HTR-8/SVneo (cell line): ENCODE data around the gene ATP2A1.

ENCODE experiments used
- DNase-seq: peaks from one replicate; pipeline ENCODE4 v3.0.0; 2011; ENCODE audit warnings: low spot score, mixed read lengths; ENCODE audit not compliant: insufficient read length
- FAIRE-seq: peaks from 2 replicates; lab custom pipeline; 2011; peaks lifted over from hg19 to GRCh38; lab: Jason Lieb, UNC

ATP2A1 gene

DNA sequence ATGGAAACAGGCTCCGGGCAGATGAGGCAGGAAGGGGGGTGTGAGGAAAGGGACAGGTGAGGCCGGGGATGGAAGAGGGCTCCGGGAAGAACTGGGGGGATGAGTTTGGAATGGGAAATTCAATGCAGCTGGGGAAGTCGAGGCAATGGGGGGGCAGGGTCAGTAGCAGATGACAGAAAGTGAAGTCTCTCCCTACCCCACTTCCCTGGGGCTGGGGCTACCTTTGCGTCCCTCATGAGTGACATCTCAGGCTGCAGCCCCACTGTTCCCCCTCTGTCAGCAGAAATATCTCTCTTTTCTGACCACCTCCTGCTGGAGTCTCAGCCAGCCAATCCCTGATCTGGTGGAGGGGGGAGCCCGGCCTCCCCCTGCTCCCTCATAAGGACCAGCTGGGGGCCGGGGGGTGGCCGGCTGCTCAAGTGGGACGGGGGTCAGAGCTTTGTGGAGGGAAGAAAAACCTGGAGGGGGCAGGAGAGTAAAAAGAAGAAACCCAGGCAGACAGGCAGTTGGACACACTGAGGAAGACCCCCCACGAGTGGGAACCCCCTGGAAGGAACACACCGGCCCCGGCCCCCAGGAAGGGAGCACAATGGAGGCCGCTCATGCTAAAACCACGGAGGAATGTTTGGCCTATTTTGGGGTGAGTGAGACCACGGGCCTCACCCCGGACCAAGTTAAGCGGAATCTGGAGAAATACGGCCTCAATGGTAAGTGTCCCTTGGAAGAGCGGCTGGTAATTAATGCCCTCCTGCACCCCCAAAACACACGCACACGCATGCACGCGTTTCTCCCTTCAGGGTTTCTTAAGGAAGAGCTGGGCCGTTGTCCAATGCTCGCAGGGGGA is at the start of gene ATP2A1:
Gene ATP2A1 (plus strand): TSS at position 406 of the 844 bp plus-strand sequence. CDS start 184 bp downstream, at position 590.
- FAIRE-seq (no peak), DNase-seq (no peak)

DNA sequence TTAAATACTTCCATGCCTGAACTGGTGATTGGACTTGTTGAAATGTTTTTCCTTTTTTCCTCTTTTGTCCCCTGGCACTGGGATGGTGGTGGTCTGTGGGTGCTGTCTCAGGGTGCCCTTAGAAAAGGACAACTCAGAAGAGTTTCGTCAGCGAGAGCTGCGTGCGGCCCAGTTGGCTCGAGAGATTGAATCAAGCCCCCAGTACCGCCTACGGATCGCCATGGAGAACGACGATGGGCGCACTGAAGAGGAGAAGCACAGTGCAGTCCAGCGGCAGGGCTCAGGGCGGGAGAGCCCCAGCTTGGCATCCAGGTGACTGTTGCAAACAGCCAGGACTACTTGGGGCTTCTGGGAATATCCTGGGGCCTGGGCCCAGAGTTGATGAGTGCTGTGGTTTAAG is 48.5 kb upstream of the ATP2A1 start:
- DNase-seq (no peak), FAIRE-seq (no peak)

GRCh38 chr16:28830531-28830930 is 47.8 kb upstream of the ATP2A1 start:
- DNase-seq: no peak
- no peak for FAIRE-seq

DNA sequence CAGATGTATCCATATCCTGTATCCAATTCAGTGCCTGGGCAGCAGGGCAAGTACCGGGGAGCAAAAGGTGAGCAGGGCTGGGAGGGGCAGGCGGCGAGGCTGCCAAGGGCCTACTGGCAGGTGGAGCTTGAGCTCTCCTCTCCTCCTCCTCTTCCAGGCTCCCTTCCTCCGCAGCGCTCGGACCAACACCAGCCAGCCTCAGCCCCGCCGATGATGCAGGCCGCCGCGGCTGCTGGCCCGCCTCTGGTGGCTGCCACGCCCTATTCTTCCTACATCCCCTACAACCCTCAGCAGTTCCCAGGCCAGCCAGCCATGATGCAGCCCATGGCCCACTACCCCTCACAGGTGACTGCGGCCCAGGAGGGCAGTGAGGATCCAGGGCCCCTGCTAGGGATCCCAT is 43.9 kb upstream of the ATP2A1 start:
- DNase-seq (no peak), FAIRE-seq (no peak)

GRCh38 chr16:28834873-28835863 is 43.1 kb upstream of the ATP2A1 start:
- no peak for DNase-seq
- no peak for FAIRE-seq

DNA sequence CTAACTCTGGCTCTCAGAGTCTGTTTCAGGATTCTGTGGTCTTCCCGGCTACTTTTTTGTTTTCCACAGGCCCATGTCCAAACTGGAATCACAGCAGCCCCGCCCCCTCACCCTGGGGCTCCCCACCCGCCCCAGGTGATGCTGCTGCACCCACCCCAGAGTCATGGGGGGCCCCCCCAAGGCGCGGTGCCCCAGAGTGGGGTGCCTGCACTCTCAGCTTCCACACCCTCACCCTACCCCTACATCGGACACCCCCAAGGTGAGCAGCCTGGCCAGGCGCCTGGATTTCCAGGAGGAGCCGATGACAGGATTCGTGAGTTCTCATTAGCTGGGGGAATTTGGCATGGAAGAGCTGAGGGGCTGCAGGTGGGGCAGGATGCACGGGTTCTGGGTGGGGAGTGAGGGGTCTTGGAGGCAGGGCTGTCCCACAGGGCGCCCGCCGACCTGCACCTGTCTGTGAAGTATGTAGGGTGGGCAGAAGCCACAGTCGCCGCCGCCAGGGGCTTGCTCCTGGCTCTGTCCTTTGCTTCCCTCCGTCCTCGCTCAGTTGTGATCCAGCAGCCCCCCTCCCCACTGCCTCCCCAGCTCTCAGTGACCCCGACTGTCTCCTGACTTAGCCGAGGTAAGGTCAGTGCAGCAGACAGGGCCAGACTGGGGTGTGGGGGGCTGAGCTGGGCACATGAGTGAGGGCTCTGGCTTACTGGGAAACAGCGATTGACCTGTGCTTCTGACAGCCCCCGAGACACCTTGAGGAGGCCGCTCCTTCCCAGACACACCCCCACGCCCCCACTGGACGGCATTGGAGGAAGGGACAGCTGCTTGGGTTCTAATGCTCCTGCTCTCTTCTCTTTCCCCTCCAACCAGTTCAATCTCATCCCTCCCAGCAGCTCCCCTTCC is 42.2 kb upstream of the ATP2A1 start:
- no peak for DNase-seq

DNA sequence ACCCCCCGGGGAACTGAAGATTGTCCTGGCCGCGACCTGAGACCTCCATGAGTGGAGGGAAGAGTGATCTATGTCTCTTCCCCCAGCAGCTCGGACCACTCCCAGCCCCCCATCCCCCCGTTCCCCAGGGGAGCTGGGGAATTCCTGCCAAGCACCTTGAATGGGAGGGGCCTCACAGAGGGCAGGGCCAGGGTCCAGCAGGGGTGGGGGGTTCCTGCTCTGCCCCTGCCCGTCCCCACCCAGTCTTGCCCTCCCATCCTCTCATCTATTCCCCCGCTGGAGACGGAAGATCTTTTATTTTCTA is 41.6 kb upstream of the ATP2A1 start:
- no peak for FAIRE-seq
- DNase-seq: no peak

More for the DNA sequence above, 42.2 kb upstream of the ATP2A1 start:
- FAIRE-seq: no peak

- no peak for FAIRE-seq
- no peak for DNase-seq
Measured at GRCh38 chr16:28837672-28838557, 40.4 kb upstream of the ATP2A1 start.

GRCh38 chr16:28838558-28838918 is 39.8 kb upstream of the ATP2A1 start:
- no peak for DNase-seq
- FAIRE-seq: no peak

DNA sequence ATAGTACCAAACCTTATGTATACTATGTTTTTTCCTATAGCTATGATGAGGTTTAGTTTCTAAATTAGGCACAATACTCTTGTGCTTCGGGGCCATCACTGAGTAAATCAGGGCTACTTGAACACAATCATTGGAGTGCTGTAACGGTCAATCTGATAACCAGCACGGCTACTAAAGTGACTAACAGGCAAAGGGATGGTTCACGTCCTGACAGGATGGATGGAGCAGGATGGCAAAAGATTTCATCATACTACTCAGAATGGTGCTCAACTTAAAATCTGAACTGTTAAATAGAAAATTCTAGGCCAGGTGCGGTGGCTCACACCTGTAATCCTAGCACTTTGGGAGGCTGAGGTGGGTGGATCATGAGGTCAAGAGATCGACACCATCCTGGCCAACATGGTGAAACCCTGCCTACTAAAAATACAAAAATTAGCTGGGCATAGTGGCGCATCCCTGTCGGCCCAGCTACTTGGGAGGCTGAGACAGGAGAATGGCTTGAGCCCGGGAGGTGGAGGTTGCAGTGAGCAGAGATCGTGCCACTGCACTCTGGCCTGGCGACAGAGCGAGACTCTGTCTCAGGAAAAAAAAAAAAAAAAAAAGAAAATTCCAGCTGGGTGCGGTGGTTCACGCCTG is 39.2 kb upstream of the ATP2A1 start:
- no peak for FAIRE-seq
- no peak for DNase-seq

GRCh38 chr16:28839899-28840298 is 38.4 kb upstream of the ATP2A1 start:
- no peak for FAIRE-seq
- DNase-seq: no peak

DNA sequence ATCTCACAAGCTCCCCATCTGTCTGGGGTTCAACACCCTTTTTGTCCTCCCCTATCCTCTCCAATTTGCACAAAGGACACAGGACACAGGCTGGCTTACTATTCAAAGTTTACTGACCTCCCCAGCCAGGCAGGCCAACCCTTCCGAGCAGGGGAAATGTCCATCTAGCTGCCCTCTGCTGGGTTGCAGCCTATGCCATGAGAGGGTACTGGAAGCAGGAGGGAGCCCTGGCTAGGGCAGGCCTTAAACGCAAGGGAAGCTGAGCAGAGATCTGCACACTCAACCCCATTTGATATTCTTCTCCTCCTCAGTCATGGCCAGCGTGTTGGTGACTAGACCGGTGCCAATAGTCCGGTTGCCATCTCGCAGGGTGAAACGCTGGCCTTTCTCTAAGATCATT is 35.6 kb upstream of the ATP2A1 start:
- DNase-seq (no peak), FAIRE-seq (no peak)

DNA sequence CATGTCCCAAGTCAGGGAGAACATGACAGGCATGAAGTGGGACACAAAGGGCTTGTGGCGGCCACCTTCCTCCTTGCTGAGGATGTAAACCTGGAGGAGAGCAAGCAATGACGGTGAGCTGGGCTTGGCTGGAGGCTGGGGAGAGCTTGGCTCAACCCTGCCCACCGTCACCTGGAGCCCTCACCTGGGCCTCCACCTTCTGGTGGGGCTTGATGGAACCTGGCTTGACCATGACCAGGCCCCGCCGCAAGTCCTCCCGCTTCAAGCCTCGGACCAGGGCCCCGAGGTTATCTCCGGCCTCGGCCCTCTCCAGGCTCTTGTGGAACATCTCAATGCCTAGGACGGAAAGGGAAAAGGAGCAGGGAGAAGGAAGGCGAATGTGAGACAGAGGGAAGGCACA is 34.5 kb upstream of the ATP2A1 start:
- no peak for FAIRE-seq

GRCh38 chr16:28844226-28844885 is 33.9 kb upstream of the ATP2A1 start:
- no peak for DNase-seq
- no peak for FAIRE-seq

More for the DNA sequence above, 34.5 kb upstream of the ATP2A1 start:
- no peak for DNase-seq

- DNase-seq (no peak), FAIRE-seq (no peak)
Measured at GRCh38 chr16:28845293-28845692, 33.0 kb upstream of the ATP2A1 start.

DNA sequence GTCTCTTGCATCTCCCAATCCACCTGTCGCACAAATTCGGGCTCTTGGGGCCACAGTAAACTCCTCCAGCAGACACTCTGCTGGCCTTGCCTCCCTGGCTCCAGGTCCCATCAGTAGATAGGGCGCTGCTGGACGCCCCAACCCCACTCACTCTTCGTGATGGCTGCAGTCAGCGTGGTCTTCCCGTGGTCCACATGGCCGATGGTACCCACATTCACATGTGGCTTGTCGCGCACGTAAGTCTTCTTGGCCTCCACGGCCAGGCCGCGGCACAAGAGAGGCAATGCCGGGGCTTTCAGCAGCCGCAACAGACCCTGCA is 32.6 kb upstream of the ATP2A1 start:
- no peak for DNase-seq
- no peak for FAIRE-seq

DNA sequence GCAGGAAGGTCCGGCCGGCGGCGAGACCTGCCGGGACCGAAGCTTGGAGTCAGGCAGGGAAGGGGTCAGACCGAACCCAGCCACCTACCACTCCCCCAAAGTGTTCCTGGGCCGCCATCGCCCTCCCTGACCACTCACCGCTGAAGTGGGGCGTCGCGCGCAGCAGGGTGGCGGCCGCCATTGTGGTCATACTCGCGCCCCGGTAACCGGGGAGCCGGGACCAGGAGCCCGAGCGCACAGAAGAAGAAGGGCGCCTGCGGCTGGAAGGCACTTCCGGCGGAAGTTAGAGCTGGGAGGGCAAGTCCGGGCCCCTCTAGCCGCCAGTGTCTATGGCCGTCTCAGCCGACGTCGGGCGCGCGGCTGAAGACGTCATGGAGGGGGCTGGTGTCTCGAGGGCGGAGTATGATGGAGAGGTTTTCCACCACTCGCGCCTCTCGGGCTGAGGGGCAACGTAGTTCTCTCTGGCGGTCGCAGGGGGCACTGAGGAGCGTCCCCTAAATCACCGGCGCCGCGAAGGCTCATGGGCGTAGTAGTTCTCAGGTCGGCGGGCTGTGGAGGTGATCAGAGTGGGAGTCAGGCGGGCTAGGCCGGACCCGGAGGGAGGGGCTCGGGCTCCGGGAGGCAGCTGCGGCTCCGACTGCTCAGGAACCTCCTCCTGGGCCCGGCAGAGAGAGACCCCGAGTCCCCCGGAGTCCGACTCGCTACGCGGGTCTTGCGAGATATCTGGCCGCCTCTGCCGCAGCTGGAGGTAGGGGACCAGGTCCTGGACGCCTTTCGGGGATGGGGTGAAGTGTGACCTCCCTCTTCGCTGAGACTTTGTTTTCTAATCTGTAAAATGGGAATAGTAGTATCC is 32.0 kb upstream of the ATP2A1 start, which contains the start of gene TUFM:
Gene TUFM (minus strand): TSS at position 269 of the 853 bp plus-strand sequence. CDS start 79 bp downstream, at position 190.
- FAIRE-seq (peak; percentile 88), DNase-seq (peak; percentile 93)
